Suprapubic skin (tissue), 4 donors: ENCODE results near the gene GBX2. TPM values are rescaled to one million over a fixed set of nuclear protein-coding genes. Genes with fewer than 3 reads are reported as not detected.

Experiments
- DNase-seq, 2 donors: peaks; one replicate each; pipeline ENCODE4 v3.0.0-alpha.2; 2019; ENCODE audit warnings: low spot score in 2 of 2
- H3K27ac ChIP-seq: fragments of 200-600 bp; sonication (generic); one replicate; pipeline ENCODE4 v1.5.1; 2019
- H3K27me3 ChIP-seq: fragments of 200-600 bp; sonication (generic); one replicate; pipeline ENCODE4 v1.5.1; 2019
- H3K36me3 ChIP-seq: fragments of 200-600 bp; sonication (generic); one replicate; pipeline ENCODE4 v1.5.1; 2019
- H3K4me1 ChIP-seq: fragments of 200-600 bp; sonication (generic); one replicate; pipeline ENCODE4 v1.5.1; 2019
- H3K4me3 ChIP-seq: fragments of 200-600 bp; sonication (generic); one replicate; pipeline ENCODE4 v1.5.1; 2019; ENCODE audit warnings: mild to moderate bottlenecking
- H3K9me3 ChIP-seq: fragments of 200-600 bp; sonication (generic); one replicate; pipeline ENCODE4 v1.5.1; 2019
- EP300 ChIP-seq: sonication (generic); formaldehyde crosslinking; IDR thresholded peaks from one replicate; pipeline ENCODE4 v1.6.1; 2017; ENCODE audit warnings: antibody characterized with exemption
- POLR2A ChIP-seq, 2 donors: fragments of 450-650 bp; IDR thresholded peaks; one replicate each; pipeline ENCODE4 v1.6.1; 2017; ENCODE audit warnings: antibody characterized with exemption in 2 of 2, mild to moderate bottlenecking in 2 of 2, moderate library complexity in 2 of 2
- POLR2AphosphoS5 ChIP-seq, 3 donors: sonication (generic); formaldehyde crosslinking; IDR thresholded peaks; one replicate each; pipeline ENCODE4 v1.6.1; 2017; ENCODE audit warnings: antibody characterized with exemption in 3 of 3
- whole genome bisulfite sequencing: methylation state at CpG from one replicate; pipeline ENCODE4 v1.1.5; 2018; 5-methylcytosine and 5-hydroxymethylcytosine counted together
- total RNA-seq, 4 donors: library from RNA; depleted of rRNA; stranded (reverse); fragments of >200 nt; gene quantifications; one replicate each; pipeline ENCODE4 v1.1.0, GENCODE V29; 2016
- TF ChIP-seq, protein P1 (sequence below), 2 donors: fragments of 200-600 bp in 1 of 2; fragments of 450-650 bp in 1 of 2; sonication (generic) in 1 of 2; IDR thresholded peaks; one replicate each; pipeline ENCODE4 v1.5.1; 2016 to 2019; ENCODE audit warnings: antibody characterized with exemption in 2 of 2, mild to moderate bottlenecking in 1 of 2, moderate library complexity in 1 of 2

The GBX2 gene
- total RNA-seq, 4 donors from 2014 or later, result 0.60 TPM; not detected in 3

DNA sequence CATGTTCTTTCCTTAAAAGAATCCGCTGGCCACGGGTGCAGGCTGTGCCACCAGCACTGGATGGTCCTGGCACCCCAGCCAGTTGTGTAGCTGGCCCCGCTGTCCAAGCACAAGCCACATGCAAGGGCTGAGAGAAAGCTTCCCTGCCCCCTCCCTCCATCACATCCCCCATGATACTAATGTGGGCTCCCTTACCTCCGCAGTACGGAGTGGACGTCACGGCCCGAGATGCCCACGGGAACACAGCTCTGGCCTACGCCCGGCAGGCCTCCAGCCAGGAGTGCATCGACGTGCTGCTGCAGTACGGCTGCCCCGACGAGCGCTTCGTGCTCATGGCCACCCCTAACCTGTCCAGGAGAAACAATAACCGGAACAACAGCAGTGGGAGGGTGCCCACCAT is 44.5 kb downstream of the GBX2 start:
- Histone ChIP-seq H3K4me3 (no peak overlapping the region), H3K27ac (no peak overlapping the region), H3K9me3 (no peaks in the 10 kb centered on the region), H3K36me3 (peaks cover 42% of the 10 kb centered on the region), H3K4me1 (no peaks in the 10 kb centered on the region), H3K27me3 (no peaks in the 10 kb centered on the region)
- 96% methylated on average over 6 of the region's 19 CpGs for WGBS
- no peak for DNase-seq
- TF ChIP-seq EP300, result no peak
- TF ChIP-seq POLR2A (IDR thresholded peaks at IDR 0.05), result no peak
- no peak for TF ChIP-seq POLR2AphosphoS5 (IDR thresholded peaks at IDR 0.05)
- TF ChIP-seq, protein P1, sequence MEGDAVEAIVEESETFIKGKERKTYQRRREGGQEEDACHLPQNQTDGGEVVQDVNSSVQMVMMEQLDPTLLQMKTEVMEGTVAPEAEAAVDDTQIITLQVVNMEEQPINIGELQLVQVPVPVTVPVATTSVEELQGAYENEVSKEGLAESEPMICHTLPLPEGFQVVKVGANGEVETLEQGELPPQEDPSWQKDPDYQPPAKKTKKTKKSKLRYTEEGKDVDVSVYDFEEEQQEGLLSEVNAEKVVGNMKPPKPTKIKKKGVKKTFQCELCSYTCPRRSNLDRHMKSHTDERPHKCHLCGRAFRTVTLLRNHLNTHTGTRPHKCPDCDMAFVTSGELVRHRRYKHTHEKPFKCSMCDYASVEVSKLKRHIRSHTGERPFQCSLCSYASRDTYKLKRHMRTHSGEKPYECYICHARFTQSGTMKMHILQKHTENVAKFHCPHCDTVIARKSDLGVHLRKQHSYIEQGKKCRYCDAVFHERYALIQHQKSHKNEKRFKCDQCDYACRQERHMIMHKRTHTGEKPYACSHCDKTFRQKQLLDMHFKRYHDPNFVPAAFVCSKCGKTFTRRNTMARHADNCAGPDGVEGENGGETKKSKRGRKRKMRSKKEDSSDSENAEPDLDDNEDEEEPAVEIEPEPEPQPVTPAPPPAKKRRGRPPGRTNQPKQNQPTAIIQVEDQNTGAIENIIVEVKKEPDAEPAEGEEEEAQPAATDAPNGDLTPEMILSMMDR (IDR thresholded peaks at IDR 0.05), result no peak

DNA sequence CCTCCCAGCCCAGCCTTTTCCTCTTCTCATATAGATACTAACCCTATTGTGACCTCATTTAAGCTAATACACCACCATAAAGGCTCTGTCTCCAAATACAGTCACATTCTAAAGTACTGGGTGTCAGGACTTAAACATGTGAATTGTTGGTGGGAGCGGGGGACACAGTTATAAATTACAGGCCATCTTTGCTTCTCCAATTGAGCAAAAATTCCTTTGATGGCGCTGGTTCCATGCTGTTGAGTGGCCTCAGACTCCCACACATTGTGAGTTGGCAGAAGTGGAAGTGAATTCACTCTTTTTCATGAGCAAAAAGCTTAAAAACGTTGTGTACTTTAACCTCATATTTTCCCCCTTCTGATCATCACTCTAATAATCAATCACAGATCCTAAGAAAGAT is 46.0 kb downstream of the GBX2 start:
- Histone ChIP-seq H3K27ac (no peak overlapping the region), H3K9me3 (no peaks in the 10 kb centered on the region), H3K27me3 (no peaks in the 10 kb centered on the region), H3K4me1 (no peaks in the 10 kb centered on the region), H3K36me3 (peaks cover 42% of the 10 kb centered on the region), H3K4me3 (no peak overlapping the region)
- no peak for DNase-seq
- whole genome bisulfite sequencing, result 80% methylated on average over 3 of the region's 3 CpGs
- TF ChIP-seq POLR2A (IDR thresholded peaks at IDR 0.05), result no peak
- no peak for TF ChIP-seq EP300
- TF ChIP-seq, protein P1 (IDR thresholded peaks at IDR 0.05), result no peak
- TF ChIP-seq POLR2AphosphoS5 (IDR thresholded peaks at IDR 0.05), result no peak

DNA sequence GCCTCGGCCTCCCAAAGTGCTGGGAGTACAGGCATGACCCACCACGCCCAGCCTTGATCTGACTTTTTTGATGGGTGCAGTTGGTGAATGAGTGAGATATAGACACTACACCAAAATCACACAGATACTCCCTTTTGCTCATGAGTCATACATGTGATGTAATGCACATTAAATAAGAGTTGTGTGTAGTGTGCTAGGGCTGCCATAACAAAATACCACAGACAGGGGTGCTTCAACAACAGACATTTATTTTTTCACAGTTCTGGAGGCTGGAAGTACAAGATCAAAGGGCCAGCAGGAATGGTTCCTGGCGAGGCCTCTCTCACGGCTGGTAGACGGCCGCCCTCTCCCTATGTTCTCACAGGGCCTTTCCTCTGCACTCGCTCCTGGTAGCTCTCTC is 46.6 kb downstream of the GBX2 start:
- no peak overlapping the region for H3K27ac ChIP-seq
- no peaks in the 10 kb centered on the region for H3K9me3 ChIP-seq
- H3K4me1 ChIP-seq, result no peaks in the 10 kb centered on the region
- DNase-seq, result no peak
- no peak overlapping the region for H3K4me3 ChIP-seq
- H3K27me3 ChIP-seq, result no peaks in the 10 kb centered on the region
- 94% methylated on average over 7 of the region's 7 CpGs for WGBS
- peaks cover 35% of the 10 kb centered on the region for H3K36me3 ChIP-seq
- TF ChIP-seq POLR2AphosphoS5 (IDR thresholded peaks at IDR 0.05) (no peak), EP300 (no peak), POLR2A (IDR thresholded peaks at IDR 0.05) (no peak)
- TF ChIP-seq, protein P1 (IDR thresholded peaks at IDR 0.05), result no peak

DNA sequence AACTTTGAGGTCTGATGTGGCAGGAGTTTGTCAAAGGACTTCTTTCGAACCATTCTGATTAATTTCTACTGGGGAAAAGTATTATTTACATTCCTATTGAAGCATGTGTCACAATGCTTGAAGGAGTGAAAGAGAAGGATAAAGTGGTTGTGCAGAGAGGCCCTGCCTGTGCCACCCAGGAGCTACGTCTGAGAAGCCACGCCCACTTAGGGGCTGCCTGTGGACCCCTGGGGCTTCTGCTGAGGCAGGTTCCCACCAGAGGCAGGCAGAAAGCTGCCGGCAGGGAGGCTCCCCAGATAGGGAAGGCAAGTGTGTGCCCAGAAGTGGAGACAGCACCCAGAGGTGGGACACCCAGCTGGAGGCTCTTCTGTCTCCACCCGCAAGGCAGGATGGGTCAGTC is 47.4 kb downstream of the GBX2 start:
- H3K9me3 ChIP-seq, result no peaks in the 10 kb centered on the region
- 80% methylated on average over 5 of the region's 5 CpGs for WGBS
- H3K4me3 ChIP-seq, result no peak overlapping the region
- peaks cover 30% of the 10 kb centered on the region for H3K36me3 ChIP-seq
- no peak for DNase-seq
- no peak overlapping the region for H3K27ac ChIP-seq
- H3K4me1 ChIP-seq, result no peaks in the 10 kb centered on the region
- TF ChIP-seq, protein P1 (IDR thresholded peaks at IDR 0.05), result no peak
- no peak for TF ChIP-seq POLR2A (IDR thresholded peaks at IDR 0.05)
- TF ChIP-seq POLR2AphosphoS5 (IDR thresholded peaks at IDR 0.05), result no peak
- no peak for TF ChIP-seq EP300
- no peaks in the 10 kb centered on the region for H3K27me3 ChIP-seq

DNA sequence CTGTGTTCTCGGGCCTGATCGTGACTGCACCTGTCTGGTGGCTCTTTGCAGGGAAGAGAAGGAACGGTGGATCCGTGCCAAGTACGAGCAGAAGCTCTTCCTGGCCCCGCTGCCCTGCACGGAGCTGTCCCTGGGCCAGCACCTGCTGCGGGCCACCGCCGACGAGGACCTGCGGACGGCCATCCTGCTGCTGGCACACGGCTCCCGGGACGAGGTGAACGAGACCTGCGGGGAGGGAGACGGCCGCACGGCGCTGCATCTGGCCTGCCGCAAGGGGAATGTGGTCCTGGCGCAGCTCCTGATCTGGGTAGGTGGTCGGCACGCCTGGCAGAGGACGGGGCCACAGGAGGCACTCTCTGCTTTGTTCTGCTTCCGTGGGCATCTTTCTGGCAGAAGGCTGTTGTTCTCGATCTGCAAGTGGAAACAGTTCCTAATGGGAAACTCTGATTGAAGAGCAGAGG is 48.0 kb downstream of the GBX2 start:
- Histone ChIP-seq H3K27me3 (no peaks in the 10 kb centered on the region), H3K36me3 (peaks cover 23% of the 10 kb centered on the region), H3K9me3 (no peaks in the 10 kb centered on the region), H3K4me1 (no peaks in the 10 kb centered on the region), H3K4me3 (no peak overlapping the region), H3K27ac (no peak overlapping the region)
- 91% methylated on average over 15 of the region's 29 CpGs for WGBS
- no peak for DNase-seq
- TF ChIP-seq, protein P1 (IDR thresholded peaks at IDR 0.05), result no peak
- TF ChIP-seq POLR2A (IDR thresholded peaks at IDR 0.05) (no peak), POLR2AphosphoS5 (IDR thresholded peaks at IDR 0.05) (no peak), EP300 (no peak)
